CD4-positive, alpha-beta T cell treated with Interleukin-15 for 1 hour (primary cell): Measurements from ENCODE around the gene PKD1L1.
A peak's percentile ranks its signal among the peaks of the same experiment; 100 is the strongest.
"Not testable (repeated sequence)": the region's sequence is repeated elsewhere in the genome, so short reads cannot be mapped to it uniquely, and the experiment has no call there.

Experiments used
- DNase-seq: peaks from one replicate; pipeline ENCODE4 v3.0.0-alpha.2; 2020

Gene PKD1L1

DNA sequence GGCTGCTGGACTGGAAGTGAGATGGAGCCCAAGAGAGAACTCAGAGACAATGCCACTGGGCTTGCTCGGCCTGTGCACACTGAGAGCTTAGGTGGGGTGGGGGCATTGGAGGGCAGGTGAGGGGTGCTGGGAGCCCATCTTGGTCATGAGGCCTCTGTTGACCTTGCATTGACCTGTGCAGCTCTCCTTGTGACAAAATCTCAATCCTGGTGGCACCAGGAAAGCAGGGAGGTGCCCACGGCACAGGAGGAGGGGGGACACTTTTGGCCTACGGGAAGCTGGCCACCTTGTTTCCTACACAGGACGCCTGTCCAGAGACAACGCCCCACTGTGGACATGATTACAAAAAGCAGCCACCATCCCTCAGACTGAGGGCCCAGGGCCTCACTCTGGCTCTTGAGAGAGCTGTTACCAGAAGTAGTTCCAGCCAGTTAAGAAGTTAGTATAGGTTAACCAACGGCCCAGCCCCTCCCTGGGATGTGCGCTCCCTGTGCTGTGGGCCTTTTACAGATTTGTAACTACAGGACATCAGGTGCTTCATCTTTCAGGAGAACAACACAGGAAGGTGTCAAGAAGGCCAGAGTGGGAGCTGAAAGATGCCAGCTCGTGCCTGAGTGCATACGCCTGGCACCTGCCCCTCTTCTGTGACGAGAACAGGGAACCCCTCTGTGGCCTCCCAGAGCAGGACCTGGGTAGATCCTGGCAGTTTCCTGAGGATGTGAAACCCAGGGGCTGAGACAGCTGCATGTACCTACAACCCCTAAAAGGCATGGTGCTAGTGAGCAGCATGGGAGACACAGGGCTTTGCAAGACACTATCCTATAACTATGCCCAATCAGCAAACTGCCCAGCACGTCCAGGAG lies 10.3 kb downstream of the PKD1L1 start:
- no peak for DNase-seq

GRCh38 chr7:47937065-47937687 lies 11.1 kb downstream of the PKD1L1 start:
- peak; percentile 48 for DNase-seq

DNA sequence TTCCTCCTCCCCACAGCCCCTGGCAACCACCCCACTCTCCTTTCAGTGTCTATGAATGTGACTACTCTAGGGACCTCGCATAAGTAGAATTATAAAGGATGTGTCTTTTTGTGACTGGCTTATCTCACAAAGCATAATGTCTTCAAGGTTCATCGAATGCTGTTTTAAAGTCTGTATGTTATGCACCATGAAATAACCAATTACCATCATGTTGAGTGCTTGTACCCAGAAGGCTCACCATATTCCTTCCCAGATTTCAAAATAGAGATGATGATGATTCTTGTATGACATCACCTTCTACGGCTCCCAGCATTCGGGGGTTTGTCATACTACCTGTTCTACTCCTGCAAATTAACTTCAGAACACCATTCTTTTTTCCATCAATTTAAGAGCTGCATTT lies 11.9 kb downstream of the PKD1L1 start:
- no peak for DNase-seq

- DNase-seq = no peak
These were observed 12.9 kb downstream of the PKD1L1 start for GRCh38 chr7:47935336-47935735.

DNA sequence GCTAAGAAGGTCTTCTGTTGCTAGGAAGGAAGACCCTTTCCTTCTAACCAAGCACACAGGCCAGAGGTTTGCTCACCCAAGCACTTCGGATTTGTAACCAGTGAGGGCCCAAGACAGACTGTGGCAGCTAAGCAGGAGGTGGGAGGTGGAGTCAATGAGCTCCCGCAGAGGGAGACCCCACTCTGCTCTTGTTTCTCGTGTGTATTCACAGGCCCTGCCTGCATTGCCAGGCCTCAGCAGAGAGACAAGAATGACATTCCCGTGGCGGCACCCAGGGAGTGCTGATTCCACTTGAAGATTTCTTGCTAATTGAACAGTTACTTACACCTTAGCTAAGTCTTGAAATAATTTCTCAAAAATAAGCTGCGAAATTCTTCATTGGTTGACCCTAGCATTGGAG lies 13.4 kb downstream of the PKD1L1 start:
- no peak for DNase-seq

- DNase-seq = no peak
These were observed 15.1 kb downstream of the PKD1L1 start for GRCh38 chr7:47933215-47933614.

- no peak for DNase-seq
These were observed 15.7 kb downstream of the PKD1L1 start for GRCh38 chr7:47932466-47933037.

DNA sequence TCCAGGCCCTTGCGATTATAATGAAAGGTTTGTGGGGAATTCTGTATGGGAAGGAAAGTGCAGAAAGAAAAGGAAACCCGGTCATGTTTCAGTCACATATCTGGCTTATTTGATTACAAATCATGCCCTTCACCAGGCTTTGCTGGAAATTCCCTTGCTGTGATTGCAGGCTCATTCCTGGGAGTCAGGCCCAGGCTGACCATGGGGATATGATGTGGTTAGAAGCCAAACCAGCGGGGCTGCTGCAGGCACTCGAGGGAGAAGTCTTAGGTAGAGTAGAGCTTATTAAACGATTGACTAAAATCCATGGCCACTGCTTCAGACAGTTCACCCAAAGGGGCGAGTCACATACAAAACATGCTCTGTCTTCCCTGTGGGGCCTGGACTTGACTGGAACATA lies 16.2 kb downstream of the PKD1L1 start:
- DNase-seq = no peak

DNA sequence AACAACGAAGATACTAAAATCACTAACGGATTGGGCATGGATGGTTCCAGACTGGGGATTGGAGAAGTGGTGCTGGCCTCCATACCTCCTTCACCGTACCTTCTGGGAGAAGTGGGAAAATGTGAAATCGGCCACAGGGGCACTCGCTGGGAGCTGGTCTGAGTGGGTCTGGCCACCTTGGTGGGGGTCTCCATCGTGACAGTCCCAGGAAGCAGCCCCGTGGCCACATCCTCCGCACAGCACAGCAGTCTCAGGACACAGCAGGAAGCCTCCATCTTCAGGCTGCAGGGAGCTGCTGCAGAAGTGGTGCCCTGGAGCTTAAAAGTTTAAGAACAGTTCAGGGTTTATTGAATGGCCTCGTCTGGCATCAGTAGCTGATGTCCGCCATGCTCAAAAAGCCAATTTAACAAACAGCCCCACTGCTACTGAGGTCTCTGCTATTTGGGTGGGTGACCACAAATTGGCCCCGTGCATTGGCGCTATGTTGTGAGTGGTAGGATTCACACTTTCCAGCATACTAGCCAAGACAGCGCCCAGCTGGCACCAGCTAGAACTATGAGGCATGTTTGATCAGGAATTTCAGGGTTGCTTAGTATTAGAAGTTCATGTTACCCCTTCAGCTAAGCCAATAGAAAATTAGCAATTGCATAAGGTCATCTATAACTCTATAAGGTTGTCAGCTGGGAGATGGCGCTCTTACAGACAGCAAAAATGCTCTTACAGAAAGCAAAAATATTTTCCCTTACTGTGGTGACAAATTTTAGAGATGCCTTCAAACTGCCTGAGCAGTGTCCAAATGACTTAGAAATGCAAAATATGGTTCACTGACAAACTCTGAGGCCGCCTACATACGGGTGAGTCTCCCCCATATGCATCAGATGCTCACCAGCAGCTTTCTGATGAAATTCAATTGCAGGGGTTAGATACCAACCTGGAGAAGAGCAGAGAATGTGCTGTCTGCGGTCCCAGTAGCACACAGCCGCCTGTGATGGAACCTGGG lies 17.0 kb downstream of the PKD1L1 start:
- no peak for DNase-seq

DNA sequence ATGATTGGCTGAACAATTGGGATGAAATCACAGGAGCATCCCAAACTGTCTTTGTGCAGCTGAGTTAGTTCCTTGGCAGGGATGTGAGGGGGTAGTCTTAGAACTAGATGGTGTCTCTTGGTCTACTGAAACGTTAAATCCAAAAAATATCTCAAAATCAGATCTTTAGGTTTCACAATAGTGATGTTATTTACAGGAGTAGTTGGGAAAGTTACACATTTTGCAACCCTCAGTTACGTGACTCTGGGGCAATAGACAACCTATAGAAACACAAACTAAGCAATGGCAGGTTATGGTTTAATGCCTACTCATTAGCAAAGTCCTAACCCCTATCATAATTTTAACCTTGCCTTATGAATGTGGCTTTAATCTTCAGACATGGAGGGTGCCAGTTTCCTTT lies 24.0 kb downstream of the PKD1L1 start:
- no peak for DNase-seq

DNA sequence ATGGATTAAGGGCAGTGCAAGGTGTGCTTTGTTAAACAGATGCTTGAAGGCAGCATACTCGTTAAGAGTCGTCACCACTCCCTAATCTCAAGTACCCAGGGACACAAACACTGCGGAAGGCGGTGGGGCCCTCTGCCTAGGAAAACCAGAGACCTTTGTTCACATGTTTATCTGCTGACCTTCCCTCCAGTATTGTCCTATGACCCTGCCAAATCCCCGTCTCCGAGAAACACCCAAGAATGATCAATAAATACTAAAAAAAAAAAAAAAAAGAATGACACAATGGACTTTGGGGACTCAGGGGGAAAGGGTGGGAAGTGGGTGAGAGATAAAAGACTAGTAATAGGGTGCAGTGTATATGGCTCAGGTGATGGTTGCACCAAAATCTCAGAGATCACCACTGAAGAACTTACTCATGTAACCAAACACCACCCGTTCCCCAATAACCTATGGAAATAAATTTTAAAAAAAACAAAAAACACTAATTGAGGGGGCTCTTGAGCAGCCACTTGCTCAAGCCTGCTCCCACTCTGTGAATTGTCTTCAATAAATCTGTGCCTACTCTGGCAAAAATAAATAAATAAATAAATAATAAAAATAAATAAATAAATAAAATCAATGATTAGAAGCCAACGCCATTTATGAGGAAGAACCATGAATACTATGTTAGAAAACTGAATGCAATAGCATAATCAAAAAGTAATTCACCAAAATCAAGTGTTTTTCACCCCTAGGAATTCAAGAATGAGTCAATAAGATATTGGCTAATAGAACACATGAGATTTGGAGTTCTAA lies 25.0 kb downstream of the PKD1L1 start:
- DNase-seq = not testable (repeated sequence)

DNA sequence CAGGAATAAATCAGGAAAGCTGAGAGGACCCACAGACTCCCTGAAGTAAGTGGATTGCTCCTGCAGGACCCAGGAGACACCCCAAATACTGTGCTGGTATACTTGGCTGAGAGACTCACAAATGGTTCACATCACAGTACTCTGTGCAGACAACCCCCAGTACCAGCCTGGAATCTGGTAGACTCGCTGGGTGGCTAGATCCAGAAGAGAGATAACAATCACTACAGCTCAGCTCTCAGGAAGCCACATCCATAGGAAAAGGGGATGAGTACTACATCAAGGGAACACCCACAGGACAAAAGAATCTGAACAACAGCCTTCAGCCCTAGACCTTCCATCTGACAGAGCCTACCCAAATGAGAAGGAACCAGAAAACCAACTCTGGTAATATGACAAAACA lies 31.8 kb downstream of the PKD1L1 start:
- DNase-seq = not testable (repeated sequence)

DNA sequence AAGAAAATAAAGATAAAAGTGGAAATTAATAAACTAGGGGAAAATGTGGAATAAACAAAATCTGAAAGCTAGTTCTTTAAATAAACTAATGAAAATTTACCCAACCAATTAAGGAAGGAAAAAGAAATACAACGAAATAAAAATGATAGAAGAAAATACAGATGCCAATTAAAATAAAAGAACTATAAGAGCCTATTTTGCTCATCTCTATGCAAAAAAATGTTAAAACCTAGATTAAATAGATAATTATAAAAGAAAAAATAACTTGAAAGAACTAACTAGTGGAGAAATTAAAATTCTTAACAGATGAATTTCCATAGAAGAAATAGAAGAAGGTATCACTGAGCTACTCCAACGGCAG lies 32.7 kb downstream of the PKD1L1 start:
- no peak for DNase-seq

DNA sequence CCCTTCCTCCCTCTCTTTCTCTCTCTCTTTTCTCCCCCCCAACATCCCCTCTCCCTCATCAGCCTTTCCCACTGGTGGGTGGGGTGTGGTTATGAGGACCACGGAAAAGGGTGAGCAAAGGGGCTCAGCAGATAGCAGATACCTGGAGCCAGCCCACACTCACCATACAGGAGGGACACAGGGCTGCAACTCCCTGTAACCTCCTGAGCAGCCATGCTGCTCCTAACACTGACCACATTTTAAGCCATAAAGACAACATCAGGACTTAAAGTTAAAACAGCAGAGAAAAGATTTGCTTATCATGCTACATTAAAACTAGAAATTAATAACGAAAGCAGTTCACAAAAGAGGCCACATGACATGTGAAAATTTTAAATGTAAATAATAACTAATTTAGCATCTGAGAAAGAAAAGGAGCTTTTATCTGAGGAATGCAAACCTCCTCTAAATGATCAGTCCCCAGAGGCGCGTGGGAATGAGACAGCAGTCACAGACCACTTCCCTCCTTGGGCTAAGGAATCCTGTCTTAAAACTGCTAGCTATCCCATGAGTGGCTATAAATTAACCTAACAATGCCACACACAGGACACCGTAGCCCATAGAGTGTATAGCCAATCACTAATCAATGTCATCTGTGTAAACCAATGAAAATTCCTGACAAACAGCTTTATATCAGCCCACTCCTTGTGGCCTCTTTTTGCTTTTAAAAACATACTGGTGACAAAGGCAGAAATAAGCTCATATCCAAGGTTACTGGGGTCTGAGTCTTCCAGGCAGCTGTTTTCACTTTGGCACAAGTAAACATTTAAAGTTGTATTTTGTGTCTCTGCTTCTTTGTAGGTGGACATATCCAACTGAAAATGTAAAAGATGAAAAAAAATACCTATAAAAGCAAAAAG lies 33.3 kb downstream of the PKD1L1 start:
- DNase-seq = no peak

GRCh38 chr7:47912332-47912731 lies 35.9 kb downstream of the PKD1L1 start:
- no peak for DNase-seq

- no peak for DNase-seq
These were observed 39.5 kb downstream of the PKD1L1 start for GRCh38 chr7:47908720-47909119.

- DNase-seq = no peak
These were observed 40.2 kb downstream of the PKD1L1 start for GRCh38 chr7:47907981-47908616.

DNA sequence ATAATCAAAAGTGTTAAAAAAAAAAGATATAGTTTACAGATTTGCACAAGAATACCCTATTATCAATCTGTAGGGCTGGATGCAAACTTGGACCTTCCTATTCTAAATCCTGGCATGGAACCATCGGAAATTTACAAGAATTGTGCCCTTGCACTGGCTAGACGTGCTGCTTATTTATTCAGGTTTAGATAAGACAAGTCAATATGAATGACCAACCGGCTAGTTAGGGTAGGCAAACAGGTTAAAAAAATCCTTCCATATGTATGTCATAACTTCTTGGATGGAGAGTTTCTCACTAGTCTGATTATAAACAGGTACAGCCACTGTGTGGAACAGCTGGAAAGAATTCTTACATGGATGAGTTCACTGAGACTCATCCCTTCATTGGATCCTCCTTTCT lies 41.4 kb downstream of the PKD1L1 start:
- no peak for DNase-seq

GRCh38 chr7:47905076-47905920 lies 43.0 kb downstream of the PKD1L1 start:
- no peak for DNase-seq

GRCh38 chr7:47902013-47902412 lies 46.3 kb downstream of the PKD1L1 start:
- DNase-seq = no peak
